ENCODE measurements around the gene RNF207. TPM values are rescaled to one million over a fixed set of nuclear protein-coding genes. Genes with fewer than 3 reads are reported as not detected.

RNF207 gene
- total and polyA plus RNA-seq, 2 of the 13 experiments (the other 11 are each of a cell fraction or from before 2014, with no cell fraction given) = 9.8 to 15.9 TPM

- TF ChIP-seq DZIP1 (CRISPR knock-in tag; IDR thresholded peaks at IDR 0.05) = 0 out of 2 replicates have a peak, but pooled peaks have one; percentile 17
- TF ChIP-seq ZNF510 (CRISPR knock-in tag; IDR thresholded peaks at IDR 0.05; ENCODE audit: low read depth) = no peak
- TF ChIP-seq KDM5A (IDR thresholded peaks at IDR 0.05; ENCODE audit: borderline replicate concordance, low read length) = no peak
Measured at GRCh38 chr1:6198646-6199297, 7.1 kb upstream of the RNF207 start (continued).

DNA sequence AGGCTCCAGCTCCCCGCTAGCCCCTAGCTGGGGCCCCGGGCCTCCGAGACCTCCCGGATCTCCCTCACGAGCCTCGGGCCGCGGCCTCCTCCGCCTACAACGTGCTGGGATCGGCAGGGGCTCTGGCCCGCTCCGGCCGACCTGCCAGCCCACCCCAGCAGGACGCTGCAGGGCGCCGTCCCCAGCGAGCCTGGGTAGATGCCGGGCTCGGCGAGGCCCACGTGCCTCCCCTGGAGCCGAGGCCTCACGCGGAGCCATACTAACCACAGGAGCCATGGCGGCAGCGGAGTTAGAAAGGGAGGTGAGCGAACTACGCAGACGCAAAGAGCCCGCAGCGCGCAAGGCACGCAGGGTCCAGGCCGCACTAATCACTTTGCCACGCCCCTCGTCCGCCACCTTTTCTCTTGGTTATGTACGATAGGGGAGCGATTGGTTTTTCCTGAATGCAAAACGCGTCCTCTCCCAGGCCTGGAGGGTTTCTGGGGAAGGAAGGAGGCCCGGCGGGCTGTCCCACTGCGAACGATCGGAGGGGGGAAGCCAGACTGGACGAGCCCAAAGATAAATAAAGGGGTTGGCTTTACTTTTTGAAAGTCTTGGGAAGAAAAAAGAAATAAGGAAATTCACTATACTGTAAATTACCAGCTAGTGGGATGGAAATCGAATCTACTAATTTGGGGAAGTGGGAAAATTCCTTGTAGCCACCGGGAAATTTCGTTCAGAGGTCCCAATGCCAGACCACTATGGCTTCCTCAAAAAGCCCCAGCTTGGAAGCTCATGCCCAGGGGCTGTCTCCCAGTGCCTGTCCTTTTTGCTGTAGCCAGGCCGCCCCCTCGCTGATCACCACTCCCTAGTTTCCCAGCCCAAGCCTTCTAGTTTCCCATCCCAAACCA, 6.4 kb upstream of the RNF207 start, which contains the start of gene RPL22:
TSS of gene RPL22 (minus strand) at position 298 of the 890 bp plus-strand sequence. CDS start at position 276, 22 bp downstream.
- DNase-seq (ENCODE audit: low spot score) = peak; percentile 98
- POLR2A ChIA-PET = interaction anchor here (0.8 to 2.6 kb wide), 4 partner anchors 9 to 35 kb away, joined by 3 to 6 read pairs (median 4); no protein-coding TSS in a partner anchor
- 3% methylated on average over 28 of the region's 53 CpGs for WGBS (ENCODE audit: low lambda C conversion rate)
- peaks cover 6 to 22% of the 10 kb centered on the region in 2 experiments for H3K36me3 ChIP-seq (replicated peaks in 1 of 2; ENCODE audit: control insufficient read depth in 1 of 2, insufficient read depth in 2 of 2, low read length in 2 of 2)
- peak; percentile 91 for FAIRE-seq
- peak within 1 kb of the TSS; percentile 82 for H3K27ac ChIP-seq (ENCODE audit: extremely low read length, insufficient read depth, low read length)
- peak within 1 kb of the TSS; percentile 91 for H3K4me2 ChIP-seq (ENCODE audit: low read depth, low read length)
- H3K27me3 ChIP-seq (ENCODE audit: control insufficient read depth in 1 of 2, insufficient read depth in 2 of 2, low read length in 2 of 2) = no peaks in the 10 kb centered on the region
- peak; percentile 98 for ATAC-seq
- peaks cover 18% of the 10 kb centered on the region for H4K20me1 ChIP-seq (ENCODE audit: insufficient read depth, low read length)
- in situ Hi-C loops (cut with HindIII; ENCODE audit: extremely low pct_ligation_motif_present, low pct_unique_long_range_greater_than_20kb) (no loop called here), intact Hi-C loops (cut with micrococcal nuclease; ENCODE audit: unreplicated experiment) (loop anchor here (10.0 kb wide), 1 partner anchor 615 kb away; no protein-coding TSS in a partner anchor)
- H3K4me3 ChIP-seq (replicated peaks in 1 of 3; ENCODE audit: insufficient read depth in 1 of 3, low read depth in 2 of 3, low read length in 3 of 3) = peak within 1 kb of the TSS; percentile 93 to 97 (median 94)
- CTCF ChIA-PET (ENCODE audit: low intra/inter-chr PET ratio, low total read pairs) = no interaction called here
- peak within 1 kb of the TSS; percentile 66 for H2AFZ ChIP-seq (ENCODE audit: low read length)
- TSS peak; percentile 80 for BruUV-seq (replicated peaks)
- H3K4me1 ChIP-seq (ENCODE audit: insufficient read depth, low read length) = peaks cover 44% of the 10 kb centered on the region
- H3K9ac ChIP-seq (ENCODE audit: insufficient read depth, low read depth, low read length) = peak within 1 kb of the TSS; percentile 99
- H3K79me2 ChIP-seq (ENCODE audit: insufficient read depth, low read length) = peaks cover 41% of the 10 kb centered on the region
- H3K9me3 ChIP-seq (ENCODE audit: low read length) = no peaks in the 10 kb centered on the region
- peak; percentile 57; the same call in 1 of the 2 replicates for TF ChIP-seq HCFC1 (IDR thresholded peaks at IDR 0.05; ENCODE audit: low read depth, low read length)
- TF ChIP-seq, protein P1, sequence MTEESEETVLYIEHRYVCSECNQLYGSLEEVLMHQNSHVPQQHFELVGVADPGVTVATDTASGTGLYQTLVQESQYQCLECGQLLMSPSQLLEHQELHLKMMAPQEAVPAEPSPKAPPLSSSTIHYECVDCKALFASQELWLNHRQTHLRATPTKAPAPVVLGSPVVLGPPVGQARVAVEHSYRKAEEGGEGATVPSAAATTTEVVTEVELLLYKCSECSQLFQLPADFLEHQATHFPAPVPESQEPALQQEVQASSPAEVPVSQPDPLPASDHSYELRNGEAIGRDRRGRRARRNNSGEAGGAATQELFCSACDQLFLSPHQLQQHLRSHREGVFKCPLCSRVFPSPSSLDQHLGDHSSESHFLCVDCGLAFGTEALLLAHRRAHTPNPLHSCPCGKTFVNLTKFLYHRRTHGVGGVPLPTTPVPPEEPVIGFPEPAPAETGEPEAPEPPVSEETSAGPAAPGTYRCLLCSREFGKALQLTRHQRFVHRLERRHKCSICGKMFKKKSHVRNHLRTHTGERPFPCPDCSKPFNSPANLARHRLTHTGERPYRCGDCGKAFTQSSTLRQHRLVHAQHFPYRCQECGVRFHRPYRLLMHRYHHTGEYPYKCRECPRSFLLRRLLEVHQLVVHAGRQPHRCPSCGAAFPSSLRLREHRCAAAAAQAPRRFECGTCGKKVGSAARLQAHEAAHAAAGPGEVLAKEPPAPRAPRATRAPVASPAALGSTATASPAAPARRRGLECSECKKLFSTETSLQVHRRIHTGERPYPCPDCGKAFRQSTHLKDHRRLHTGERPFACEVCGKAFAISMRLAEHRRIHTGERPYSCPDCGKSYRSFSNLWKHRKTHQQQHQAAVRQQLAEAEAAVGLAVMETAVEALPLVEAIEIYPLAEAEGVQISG (CRISPR knock-in tag; IDR thresholded peaks at IDR 0.05) = peak; percentile 91
- TF ChIP-seq PITX1 (CRISPR knock-in tag; IDR thresholded peaks at IDR 0.05) = peak; percentile 62; the same call in 1 of the 2 replicates
- peak; percentile 99 for TF ChIP-seq HNRNPLL (IDR thresholded peaks at IDR 0.05; ENCODE audit: low read depth, low read length, poor library complexity, severe bottlenecking)
- no peak for TF ChIP-seq ZNF275 (CRISPR knock-in tag; IDR thresholded peaks at IDR 0.05; ENCODE audit: borderline replicate concordance)
- peak; percentile 95 for TF ChIP-seq ZNF343 (CRISPR knock-in tag; IDR thresholded peaks at IDR 0.05)
